Bronchial epithelial cell (primary cell): ENCODE measurements around the gene CBX5. TPM values are rescaled to one million over a fixed set of nuclear protein-coding genes. Genes with fewer than 3 reads are reported as not detected.

Source experiments
- DNase-seq: peaks from one replicate; pipeline ENCODE4 v3.0.0-alpha.2; 2010; ENCODE audit warnings: low read depth
- FAIRE-seq: peaks from 2 replicates; lab custom pipeline; 2011; peaks lifted over from hg19 to GRCh38; lab: Jason Lieb, UNC
- H3K27me3 ChIP-seq: 2 replicates; pipeline ENCODE4 v1.5.1; 2011; ENCODE audit warnings: low read length; ENCODE audit not compliant: control insufficient read depth, insufficient read depth
- H3K36me3 ChIP-seq: 2 replicates; pipeline ENCODE4 v1.5.1; 2011; ENCODE audit warnings: low read length; ENCODE audit not compliant: control insufficient read depth, insufficient read depth
- H3K4me3 ChIP-seq: 2 replicates; pipeline ENCODE4 v1.5.1; 2011; ENCODE audit warnings: mild to moderate bottlenecking, low read depth, low read length, control low read depth
- CTCF ChIP-seq: IDR thresholded peaks from 2 replicates; pipeline ENCODE4 v1.5.1; 2011; ENCODE audit warnings: mild to moderate bottlenecking, moderate library complexity, low read length, control low read depth, inconsistent platforms; ENCODE audit not compliant: insufficient read depth, severe bottlenecking
- total RNA-seq: library from RNA; depleted of rRNA; stranded (reverse); fragments of >200 nt; gene quantifications from 2 replicates; pipeline ENCODE4 v1.2.1, GENCODE V29; 2014

CBX5 gene
- total RNA-seq, 1 donor from 2014 or later, result 13.2 TPM

- H3K27me3 ChIP-seq, result no peaks in the 10 kb centered on the region
- TF ChIP-seq CTCF, result no peak
- DNase-seq (no peak), FAIRE-seq (no peak)
- H3K36me3 ChIP-seq, result peaks cover 5% of the 10 kb centered on the region
- H3K4me3 ChIP-seq, result no peak overlapping the region
Measured at GRCh38 chr12:54261815-54262402, 18.0 kb downstream of the CBX5 start.

- Histone ChIP-seq H3K4me3 (peak overlapping the region; percentile 19), H3K27me3 (no peaks in the 10 kb centered on the region), H3K36me3 (peaks cover 8% of the 10 kb centered on the region)
- no peak for FAIRE-seq
- DNase-seq, result peak; percentile 70
- no peak for TF ChIP-seq CTCF
Measured at GRCh38 chr12:54259194-54260011, 20.5 kb downstream of the CBX5 start.

DNA sequence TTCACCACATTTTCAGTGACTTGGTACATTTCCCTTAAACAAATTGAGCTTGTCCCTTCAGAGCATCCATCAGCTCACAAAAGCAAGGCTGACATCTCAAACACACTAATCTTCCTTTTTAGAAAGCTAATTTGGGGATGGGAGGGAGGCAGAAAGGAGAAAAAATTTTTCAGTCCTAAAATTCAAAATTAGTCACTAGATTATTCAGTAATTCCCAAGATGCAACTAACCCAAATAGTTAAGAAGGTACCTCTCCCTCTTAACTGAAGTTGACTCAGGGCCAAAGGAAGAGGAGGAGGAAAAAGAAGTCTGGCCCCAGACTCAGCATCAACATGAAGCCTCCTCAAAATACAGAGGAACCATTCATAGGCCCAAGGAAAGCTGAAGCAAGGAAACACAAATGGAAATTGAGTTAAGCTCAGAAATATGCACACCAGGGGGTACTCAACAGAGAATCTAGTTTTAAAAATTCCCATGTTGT is 21.7 kb downstream of the CBX5 start:
- Histone ChIP-seq H3K27me3 (no peaks in the 10 kb centered on the region), H3K36me3 (peaks cover 8% of the 10 kb centered on the region), H3K4me3 (no peak overlapping the region)
- DNase-seq (no peak), FAIRE-seq (no peak)
- TF ChIP-seq CTCF, result no peak

- no peaks in the 10 kb centered on the region for H3K27me3 ChIP-seq
- no peak overlapping the region for H3K4me3 ChIP-seq
- peaks cover 8% of the 10 kb centered on the region for H3K36me3 ChIP-seq
- DNase-seq (no peak), FAIRE-seq (no peak)
- TF ChIP-seq CTCF, result no peak
Measured at GRCh38 chr12:54257332-54257731, 22.6 kb downstream of the CBX5 start.

- peaks cover 9% of the 10 kb centered on the region for H3K36me3 ChIP-seq
Measured at GRCh38 chr12:54253240-54253639, 26.7 kb downstream of the CBX5 start.

More at GRCh38 chr12:54253240-54253639, 26.7 kb downstream of the CBX5 start:
- Histone ChIP-seq H3K4me3 (no peak overlapping the region), H3K27me3 (no peaks in the 10 kb centered on the region)
- FAIRE-seq (no peak), DNase-seq (no peak)
- TF ChIP-seq CTCF, result no peak
